Right atrium auricular region (tissue), 2 donors: Measurements from ENCODE around the gene RIPOR2. TPM values are rescaled to one million over a fixed set of nuclear protein-coding genes. Genes with fewer than 3 reads are reported as not detected.
A peak's percentile ranks its signal among the peaks of the same experiment; 100 is the strongest.

Experiments
- DNase-seq: peaks from one replicate; pipeline ENCODE4 v3.0.0-alpha.2; 2019; ENCODE audit warnings: low spot score
- H3K27ac ChIP-seq, 2 donors: fragments of 200-600 bp; sonication (generic); 1 replicate in 1 of 2; 2 replicates in 1 of 2; pipeline ENCODE4 v1.5.1; 2016 to 2019
- H3K27me3 ChIP-seq, 2 donors: fragments of 200-600 bp; sonication (generic); one replicate each; pipeline versions ENCODE4 v1.5.1 to v1.6.0; 2017 to 2019
- H3K36me3 ChIP-seq: fragments of 200-600 bp; sonication (generic); one replicate; pipeline ENCODE4 v1.5.1; 2016
- H3K4me1 ChIP-seq, 2 donors: fragments of 200-600 bp; sonication (generic); one replicate each; pipeline versions ENCODE4 v1.5.1 to v1.6.0; 2017 to 2019
- H3K4me3 ChIP-seq, 2 donors: fragments of 200-600 bp; sonication (generic); 1 replicate in 1 of 2; 2 replicates in 1 of 2; pipeline ENCODE4 v1.5.1; 2017 to 2019; ENCODE audit warnings: mild to moderate bottlenecking in 1 of 2, moderate library complexity in 1 of 2
- H3K9me3 ChIP-seq, 2 donors: fragments of 200-600 bp; sonication (generic); one replicate each; pipeline ENCODE4 v1.5.1; 2019
- total RNA-seq, 2 donors: library from RNA; depleted of rRNA; stranded (reverse); fragments of >200 nt; gene quantifications; one replicate each; pipeline ENCODE4 v1.1.0, GENCODE V29; 2016
- TF ChIP-seq, protein P1 (sequence below), 2 donors: fragments of 200-600 bp; sonication (generic); IDR thresholded peaks; one replicate each; pipeline ENCODE4 v1.5.1; 2019; ENCODE audit warnings: antibody characterized with exemption in 2 of 2

RIPOR2 gene
- total RNA-seq, 2 donors from 2014 or later: 2.4 to 7.3 TPM

DNA sequence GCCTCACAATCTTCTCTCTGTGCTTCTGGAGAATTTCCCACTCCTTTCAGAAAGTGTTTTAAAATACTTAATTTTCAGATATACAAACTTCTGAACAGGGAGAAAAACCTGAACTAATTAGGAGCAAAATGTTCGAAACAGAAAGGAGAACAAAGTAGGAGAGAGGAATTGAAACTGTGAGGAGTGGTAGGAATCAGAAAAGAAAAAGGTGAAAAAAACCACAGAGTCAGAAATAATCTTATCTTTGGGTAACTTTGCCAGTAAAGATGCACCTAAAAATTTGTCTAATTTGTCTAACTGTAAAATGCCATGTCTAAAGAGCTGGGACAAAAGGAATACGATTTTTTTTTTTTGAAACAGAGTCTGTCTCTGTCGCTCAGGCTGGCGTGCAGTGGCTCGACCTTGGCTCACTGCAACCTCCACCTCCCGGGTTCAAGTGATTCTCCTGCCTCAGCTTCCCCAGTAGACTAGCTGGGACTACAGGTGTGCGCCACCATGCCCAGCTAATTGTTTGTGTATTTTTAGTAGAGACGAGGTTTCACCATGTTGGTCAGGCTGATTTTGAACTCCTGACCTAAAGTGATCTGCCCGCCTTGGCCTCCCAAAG, 4.7 kb upstream of the RIPOR2 start:
- Histone ChIP-seq H3K4me3 (no peak overlapping the region), H3K27ac (no peak overlapping the region), H3K4me1 (no peaks in the 10 kb centered on the region), H3K27me3 (no peaks in the 10 kb centered on the region), H3K9me3 (peaks cover 0 to 19% of the 10 kb centered on the region in 2 donors), H3K36me3 (no peaks in the 10 kb centered on the region)
- TF ChIP-seq, protein P1, sequence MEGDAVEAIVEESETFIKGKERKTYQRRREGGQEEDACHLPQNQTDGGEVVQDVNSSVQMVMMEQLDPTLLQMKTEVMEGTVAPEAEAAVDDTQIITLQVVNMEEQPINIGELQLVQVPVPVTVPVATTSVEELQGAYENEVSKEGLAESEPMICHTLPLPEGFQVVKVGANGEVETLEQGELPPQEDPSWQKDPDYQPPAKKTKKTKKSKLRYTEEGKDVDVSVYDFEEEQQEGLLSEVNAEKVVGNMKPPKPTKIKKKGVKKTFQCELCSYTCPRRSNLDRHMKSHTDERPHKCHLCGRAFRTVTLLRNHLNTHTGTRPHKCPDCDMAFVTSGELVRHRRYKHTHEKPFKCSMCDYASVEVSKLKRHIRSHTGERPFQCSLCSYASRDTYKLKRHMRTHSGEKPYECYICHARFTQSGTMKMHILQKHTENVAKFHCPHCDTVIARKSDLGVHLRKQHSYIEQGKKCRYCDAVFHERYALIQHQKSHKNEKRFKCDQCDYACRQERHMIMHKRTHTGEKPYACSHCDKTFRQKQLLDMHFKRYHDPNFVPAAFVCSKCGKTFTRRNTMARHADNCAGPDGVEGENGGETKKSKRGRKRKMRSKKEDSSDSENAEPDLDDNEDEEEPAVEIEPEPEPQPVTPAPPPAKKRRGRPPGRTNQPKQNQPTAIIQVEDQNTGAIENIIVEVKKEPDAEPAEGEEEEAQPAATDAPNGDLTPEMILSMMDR (IDR thresholded peaks at IDR 0.05): no peak
- DNase-seq: no peak

DNA sequence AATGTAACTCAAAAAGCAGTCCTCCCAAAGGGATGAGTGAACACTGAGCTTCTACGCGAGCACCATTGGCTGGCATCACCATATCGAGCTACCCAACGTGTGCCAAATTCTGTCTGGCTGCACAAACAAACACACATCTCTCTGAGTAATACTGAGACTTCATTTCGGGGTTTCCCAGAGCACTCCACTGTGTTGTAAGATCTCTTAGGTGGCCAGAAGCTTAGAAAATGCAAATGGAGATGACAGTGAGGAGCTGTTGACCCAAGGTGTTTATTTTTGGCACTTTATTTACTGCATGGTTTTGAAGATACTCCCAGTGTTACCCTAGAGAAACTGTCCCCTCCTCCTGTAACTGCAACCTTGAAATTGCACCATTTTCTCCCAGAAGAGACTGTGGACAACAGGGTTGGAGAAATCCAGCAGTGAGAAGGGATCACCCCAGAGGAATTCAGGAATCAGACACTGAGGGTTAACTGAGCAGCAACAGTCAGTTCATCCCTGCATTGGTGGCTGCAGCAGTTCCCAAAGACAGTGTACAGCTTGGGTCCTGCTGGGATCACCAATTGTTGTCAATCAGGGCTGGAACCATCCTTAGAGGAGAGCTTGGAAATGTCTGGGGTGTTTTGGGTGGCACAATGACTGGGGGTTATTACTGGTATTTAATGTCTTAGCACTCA, 1.0 kb upstream of the RIPOR2 start:
- TF ChIP-seq, protein P1 (IDR thresholded peaks at IDR 0.05): no peak
- no peak overlapping the region for H3K4me3 ChIP-seq
- H3K27ac ChIP-seq: no peak overlapping the region
- H3K27me3 ChIP-seq: no peaks in the 10 kb centered on the region
- peaks cover 0 to 5% of the 10 kb centered on the region in 2 donors for H3K4me1 ChIP-seq
- no peaks in the 10 kb centered on the region for H3K36me3 ChIP-seq
- H3K9me3 ChIP-seq: no peaks in the 10 kb centered on the region
- no peak for DNase-seq

DNA sequence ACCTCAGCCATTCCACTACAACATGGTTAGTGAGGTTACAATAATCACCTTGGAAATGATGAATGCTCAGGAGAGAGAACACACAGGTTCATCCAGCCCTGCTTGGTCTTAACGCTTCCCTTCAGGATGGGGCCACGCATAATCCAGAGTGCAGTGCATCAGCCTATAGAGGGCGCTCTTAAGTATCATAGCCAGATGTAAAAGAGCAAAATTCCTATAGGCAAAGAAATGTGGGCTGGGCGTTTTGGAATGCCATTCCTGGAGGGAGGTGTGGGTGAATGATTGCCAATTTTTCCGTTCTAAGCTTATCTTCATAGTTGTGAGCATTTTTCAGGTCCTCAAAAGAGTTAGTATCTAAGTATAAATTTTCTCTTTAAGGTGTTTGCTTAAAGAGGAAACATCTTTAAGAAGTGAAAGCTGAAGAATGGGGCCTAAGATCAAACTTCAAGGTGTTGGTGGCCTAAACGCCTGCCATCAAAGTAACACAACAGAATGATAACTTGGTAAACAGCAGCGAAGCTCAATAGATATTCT, 1.8 kb downstream of the RIPOR2 start:
- no peaks in the 10 kb centered on the region for H3K27me3 ChIP-seq
- no peak overlapping the region for H3K27ac ChIP-seq
- DNase-seq: no peak
- TF ChIP-seq, protein P1 (IDR thresholded peaks at IDR 0.05): peak; percentile 18 to 31
- H3K4me1 ChIP-seq: peaks cover 0 to 24% of the 10 kb centered on the region in 2 donors
- H3K4me3 ChIP-seq: no peak overlapping the region
- no peaks in the 10 kb centered on the region for H3K9me3 ChIP-seq
- H3K36me3 ChIP-seq: no peaks in the 10 kb centered on the region

DNA sequence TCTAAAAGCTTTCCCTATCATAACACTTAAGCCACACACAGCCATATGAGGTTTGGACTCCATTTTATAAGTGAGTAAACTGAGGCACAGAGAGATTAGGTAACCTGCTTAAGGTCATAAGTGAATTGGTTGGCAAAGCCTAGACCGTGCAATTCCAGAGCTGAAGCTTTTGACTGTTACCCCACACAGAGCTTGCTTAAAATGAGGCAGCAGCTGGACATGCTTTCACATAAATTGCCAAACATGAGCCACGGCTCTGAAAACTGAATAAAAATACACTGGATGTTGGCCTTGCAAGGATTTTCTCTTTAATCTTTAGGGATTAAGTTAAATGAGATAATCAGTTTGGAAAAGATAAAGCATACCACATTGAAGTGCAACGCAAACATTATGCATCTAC, 2.5 kb downstream of the RIPOR2 start:
- Histone ChIP-seq H3K36me3 (no peaks in the 10 kb centered on the region), H3K27ac (no peak overlapping the region), H3K9me3 (no peaks in the 10 kb centered on the region), H3K4me3 (no peak overlapping the region), H3K27me3 (no peaks in the 10 kb centered on the region), H3K4me1 (peaks cover 0 to 24% of the 10 kb centered on the region in 2 donors)
- no peak for DNase-seq
- TF ChIP-seq, protein P1 (IDR thresholded peaks at IDR 0.05): no peak

DNA sequence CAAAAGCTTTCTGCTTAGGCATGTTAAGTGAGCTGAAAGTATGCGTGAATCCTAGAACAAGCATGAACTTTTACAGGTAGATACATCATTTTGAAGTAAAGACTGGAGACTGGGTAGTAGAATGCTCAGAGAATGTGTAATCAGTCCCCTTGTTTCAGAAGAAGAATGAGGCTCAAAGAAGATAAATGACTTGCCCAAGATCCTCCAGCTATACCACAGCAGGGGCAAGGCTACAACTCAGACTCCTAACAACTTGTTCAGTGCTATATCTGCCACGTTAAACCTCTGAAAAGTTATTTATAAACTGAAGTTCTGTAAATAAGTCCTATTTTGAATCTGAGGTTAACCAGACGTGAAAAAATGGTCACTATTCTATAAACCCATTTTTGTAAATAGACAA, 2.9 kb downstream of the RIPOR2 start:
- DNase-seq: no peak
- TF ChIP-seq, protein P1 (IDR thresholded peaks at IDR 0.05): no peak
- H3K36me3 ChIP-seq: no peaks in the 10 kb centered on the region
- no peak overlapping the region for H3K27ac ChIP-seq
- H3K27me3 ChIP-seq: no peaks in the 10 kb centered on the region
- H3K4me3 ChIP-seq: no peak overlapping the region
- H3K4me1 ChIP-seq: peaks cover 0 to 24% of the 10 kb centered on the region in 2 donors
- no peaks in the 10 kb centered on the region for H3K9me3 ChIP-seq
